ENCODE results near the gene GPR171. TPM values are rescaled to one million over a fixed set of nuclear protein-coding genes. Genes with fewer than 3 reads are reported as not detected.

The GPR171 gene
- total and polyA plus RNA-seq, 2 of the 13 experiments (the other 11 are each of a cell fraction or from before 2014, with no cell fraction given): not detected

GRCh38 chr3:151168269-151169094 is 34.5 kb downstream of the GPR171 start (continued):
- TF ChIP-seq SMARCE1 (IDR thresholded peaks at IDR 0.05; ENCODE audit: borderline replicate concordance) (no peak), ZNF232 (CRISPR knock-in tag; IDR thresholded peaks at IDR 0.05; ENCODE audit: borderline replicate concordance) (peak; percentile 41; the same call in 1 of the 2 replicates), DRAP1 (CRISPR knock-in tag; IDR thresholded peaks at IDR 0.05) (no peak), ARNT (IDR thresholded peaks at IDR 0.05) (no peak), KAT8 (CRISPR knock-in tag; IDR thresholded peaks at IDR 0.05) (peak; percentile 46; the same call in 1 of the 2 replicates), ZNF510 (CRISPR knock-in tag; IDR thresholded peaks at IDR 0.05; ENCODE audit: low read depth) (no peak), RERE (CRISPR knock-in tag; IDR thresholded peaks at IDR 0.05; ENCODE audit: low read depth) (no peak), STAG1 (CRISPR knock-in tag; IDR thresholded peaks at IDR 0.05) (peak; percentile 99), MIXL1 (CRISPR knock-in tag; IDR thresholded peaks at IDR 0.05) (peak; percentile 46; the same call in 1 of the 2 replicates), FOXA3 (CRISPR knock-in tag; IDR thresholded peaks at IDR 0.05) (peak; percentile 23; the same call in 1 of the 2 replicates), WIZ (CRISPR knock-in tag; IDR thresholded peaks at IDR 0.05) (no peak), KDM2A (CRISPR knock-in tag; IDR thresholded peaks at IDR 0.05; ENCODE audit: borderline replicate concordance, low read depth) (peak; percentile 68; the same call in 1 of the 2 replicates), ZNF672 (CRISPR knock-in tag; IDR thresholded peaks at IDR 0.05) (no peak), E2F2 (CRISPR knock-in tag; IDR thresholded peaks at IDR 0.05; ENCODE audit: borderline replicate concordance) (no peak), MLX (CRISPR knock-in tag; IDR thresholded peaks at IDR 0.05) (no peak), SOX6 (IDR thresholded peaks at IDR 0.05) (no peak), SOX6 (CRISPR knock-in tag; IDR thresholded peaks at IDR 0.05) (peak; percentile 47; the same call in 1 of the 2 replicates), MLXIP (CRISPR knock-in tag; IDR thresholded peaks at IDR 0.05; ENCODE audit: borderline replicate concordance) (no peak), SALL1 (CRISPR knock-in tag; IDR thresholded peaks at IDR 0.05) (peak; percentile 47; the same call in 1 of the 2 replicates), GATAD2A (CRISPR knock-in tag; IDR thresholded peaks at IDR 0.05) (peak; percentile 28; the same call in 1 of the 2 replicates)

Data from HepG2 (cell line).